22Rv1 (cell line): ENCODE results near the gene OBP2A.

Experiments used
- ZFX ChIP-seq: fragments of 450-650 bp; IDR thresholded peaks from 2 replicates; pipeline ENCODE4 v1.6.1; 2017; ENCODE audit warnings: antibody characterized with exemption, borderline replicate concordance
- TF ChIP-seq, protein P1 (sequence below): fragments of 450-650 bp; IDR thresholded peaks from 2 replicates; pipeline ENCODE4 v1.5.1; 2017; ENCODE audit warnings: mild to moderate bottlenecking

GRCh38 chr9:135584371-135584770 is 38.4 kb downstream of the OBP2A start:
- TF ChIP-seq, protein P1, sequence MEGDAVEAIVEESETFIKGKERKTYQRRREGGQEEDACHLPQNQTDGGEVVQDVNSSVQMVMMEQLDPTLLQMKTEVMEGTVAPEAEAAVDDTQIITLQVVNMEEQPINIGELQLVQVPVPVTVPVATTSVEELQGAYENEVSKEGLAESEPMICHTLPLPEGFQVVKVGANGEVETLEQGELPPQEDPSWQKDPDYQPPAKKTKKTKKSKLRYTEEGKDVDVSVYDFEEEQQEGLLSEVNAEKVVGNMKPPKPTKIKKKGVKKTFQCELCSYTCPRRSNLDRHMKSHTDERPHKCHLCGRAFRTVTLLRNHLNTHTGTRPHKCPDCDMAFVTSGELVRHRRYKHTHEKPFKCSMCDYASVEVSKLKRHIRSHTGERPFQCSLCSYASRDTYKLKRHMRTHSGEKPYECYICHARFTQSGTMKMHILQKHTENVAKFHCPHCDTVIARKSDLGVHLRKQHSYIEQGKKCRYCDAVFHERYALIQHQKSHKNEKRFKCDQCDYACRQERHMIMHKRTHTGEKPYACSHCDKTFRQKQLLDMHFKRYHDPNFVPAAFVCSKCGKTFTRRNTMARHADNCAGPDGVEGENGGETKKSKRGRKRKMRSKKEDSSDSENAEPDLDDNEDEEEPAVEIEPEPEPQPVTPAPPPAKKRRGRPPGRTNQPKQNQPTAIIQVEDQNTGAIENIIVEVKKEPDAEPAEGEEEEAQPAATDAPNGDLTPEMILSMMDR, result no peak
- TF ChIP-seq ZFX, result no peak
